Sigmoid colon (tissue), 7 donors: ENCODE data around the gene KBTBD12. TPM values are rescaled to one million over a fixed set of nuclear protein-coding genes. Genes with fewer than 3 reads are reported as not detected.

Experiments
- DNase-seq: peaks from one replicate; pipeline ENCODE4 v3.0.0-alpha.2; 2019
- H3K27ac ChIP-seq, 4 donors: fragments of 200-600 bp; sonication (generic); one replicate each; pipeline ENCODE4 v1.5.1; 2016 to 2019; ENCODE audit warnings: mild to moderate bottlenecking in 1 of 4
- H3K27me3 ChIP-seq, 3 donors: fragments of 200-600 bp; sonication (generic); one replicate each; pipeline ENCODE4 v1.5.1; 2019; ENCODE audit warnings: mild to moderate bottlenecking in 1 of 3
- H3K36me3 ChIP-seq, 4 donors: fragments of 200-600 bp; sonication (generic); one replicate each; pipeline ENCODE4 v1.5.1; 2016 to 2019
- H3K4me1 ChIP-seq, 4 donors: fragments of 200-600 bp; sonication (generic); one replicate each; pipeline ENCODE4 v1.5.1; 2017 to 2019
- H3K4me3 ChIP-seq, 4 donors: fragments of 200-600 bp; sonication (generic); one replicate each; pipeline ENCODE4 v1.5.1; 2017 to 2019; ENCODE audit warnings: mild to moderate bottlenecking in 2 of 4, moderate library complexity in 1 of 4
- H3K9me3 ChIP-seq, 4 donors: fragments of 200-600 bp in 3 of 4; sonication (generic) in 3 of 4; one replicate each; pipeline versions ENCODE4 v1.5.1 to v1.6.1; 2013 to 2019
- CTCF ChIP-seq, 4 experiments: fragments of 450-650 bp in 3 of 4; fragments of 200-600 bp in 1 of 4; IDR thresholded peaks; one replicate each; pipeline ENCODE4 v1.5.1; 2016 to 2019; ENCODE audit warnings: antibody characterized with exemption in 4 of 4, mild to moderate bottlenecking in 3 of 4, moderate library complexity in 2 of 4
- EP300 ChIP-seq, 4 donors: sonication (generic); formaldehyde crosslinking; IDR thresholded peaks; one replicate each; pipeline ENCODE4 v1.6.1; 2017; ENCODE audit warnings: antibody characterized with exemption in 4 of 4
- POLR2A ChIP-seq, 2 donors: fragments of 450-650 bp; IDR thresholded peaks; one replicate each; pipeline ENCODE4 v1.6.1; 2016; ENCODE audit warnings: antibody characterized with exemption in 2 of 2, mild to moderate bottlenecking in 2 of 2, moderate library complexity in 2 of 2
- POLR2AphosphoS5 ChIP-seq, 4 donors: sonication (generic); formaldehyde crosslinking; IDR thresholded peaks; one replicate each; pipeline ENCODE4 v1.6.1; 2017; ENCODE audit warnings: antibody characterized with exemption in 4 of 4
- WGBS, 2 donors: extraction: QIAGEN DNeasy Blood & Tissue Kit; methylation state at CpG; one replicate each; pipeline ENCODE4 v1.1.7; 2013; 5-methylcytosine and 5-hydroxymethylcytosine counted together
- intact Hi-C: fragments of 100-400 bp; cut with DNase I; formaldehyde crosslinking; loops from one replicate; pipeline ENCODE4 v1.15.1; 2023
- polyA plus RNA-seq, 3 donors: library from polyadenylated mRNA; stranded (reverse); fragments of 200-250 nt; gene quantifications; one replicate each; pipeline ENCODE4 v1.2.3, GENCODE V29; 2013
- total RNA-seq, 4 donors: library from RNA; depleted of rRNA; stranded (reverse); fragments of >200 nt; gene quantifications; one replicate each; pipeline ENCODE4 v1.1.0, GENCODE V29; 2016
- donor health status: healthy with polysubstance abuse.
- donor health status: Bipolar disorder and iron deficiency.
- donor health status: healthy.

Gene KBTBD12
- total and polyA plus RNA-seq, 7 donors, result 1.3 to 5.9 (median 2.5) TPM

GRCh38 chr3:127990461-127990860, 75.4 kb downstream of the KBTBD12 start:
- no peaks in the 10 kb centered on the region for H3K4me1 ChIP-seq
- TF ChIP-seq EP300 (IDR thresholded peaks at IDR 0.05) (no peak), POLR2A (IDR thresholded peaks at IDR 0.05) (no peak), POLR2AphosphoS5 (IDR thresholded peaks at IDR 0.05) (no peak), CTCF (IDR thresholded peaks at IDR 0.05) (no peak)
- no peak overlapping the region for H3K4me3 ChIP-seq
- 86 to 95% methylated on average over 11 of the region's 11 CpGs for WGBS, 2 donors
- no peaks in the 10 kb centered on the region for H3K36me3 ChIP-seq
- H3K9me3 ChIP-seq, result no peaks in the 10 kb centered on the region
- H3K27ac ChIP-seq, result no peak overlapping the region
- no peak for DNase-seq
- intact Hi-C loops, result no loop called here
- H3K27me3 ChIP-seq, result no peaks in the 10 kb centered on the region

DNA sequence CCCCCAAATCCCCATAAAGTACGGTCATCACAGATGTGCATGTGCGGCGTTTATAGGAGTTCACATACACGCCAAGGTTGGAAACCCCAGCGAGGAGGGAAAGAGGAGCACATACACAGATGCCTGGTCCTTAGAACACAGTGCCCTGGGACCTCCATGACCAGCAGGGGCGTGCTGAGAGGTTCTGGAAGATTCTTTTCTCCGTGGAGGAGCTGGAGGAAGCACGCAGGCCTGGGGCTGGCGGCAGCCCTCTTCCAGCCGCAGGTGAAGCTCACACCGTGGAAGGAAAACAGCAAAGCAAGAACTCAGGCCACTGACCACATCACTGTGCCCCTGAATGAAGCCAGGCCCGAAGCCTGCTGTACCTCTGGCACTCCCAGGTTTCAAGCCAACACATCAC, 76.2 kb downstream of the KBTBD12 start:
- 88 to 94% methylated on average over 12 of the region's 12 CpGs for whole genome bisulfite sequencing, 2 donors
- H3K9me3 ChIP-seq, result no peaks in the 10 kb centered on the region
- H3K4me1 ChIP-seq, result no peaks in the 10 kb centered on the region
- intact Hi-C loops, result no loop called here
- H3K27ac ChIP-seq, result no peak overlapping the region
- TF ChIP-seq POLR2AphosphoS5 (IDR thresholded peaks at IDR 0.05), result no peak
- TF ChIP-seq CTCF (IDR thresholded peaks at IDR 0.05), result no peak
- no peak for TF ChIP-seq POLR2A (IDR thresholded peaks at IDR 0.05)
- TF ChIP-seq EP300 (IDR thresholded peaks at IDR 0.05), result no peak
- H3K4me3 ChIP-seq, result no peak overlapping the region
- no peaks in the 10 kb centered on the region for H3K27me3 ChIP-seq
- no peaks in the 10 kb centered on the region for H3K36me3 ChIP-seq
- no peak for DNase-seq

DNA sequence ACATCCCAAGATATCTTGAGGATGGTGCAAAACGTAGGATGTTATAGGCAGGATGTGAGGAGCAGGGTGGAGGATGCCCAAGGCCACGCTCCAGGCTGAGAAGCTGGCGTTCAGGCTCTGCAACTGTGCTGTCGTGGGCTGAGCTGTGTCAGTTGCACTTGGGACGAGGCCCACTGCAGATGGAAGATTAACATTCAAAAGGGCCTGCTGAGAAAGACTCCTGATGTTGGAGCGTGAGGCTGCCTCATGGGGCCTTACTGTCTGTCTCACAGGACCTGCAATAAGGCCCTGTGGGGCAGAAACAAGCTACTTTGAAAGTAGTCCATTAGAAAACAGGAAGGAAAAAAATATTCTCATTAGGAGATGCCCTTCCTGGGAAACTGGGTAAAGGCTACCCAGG, 76.6 kb downstream of the KBTBD12 start:
- no peak overlapping the region for H3K27ac ChIP-seq
- no peak overlapping the region for H3K4me3 ChIP-seq
- TF ChIP-seq POLR2A (IDR thresholded peaks at IDR 0.05) (no peak), CTCF (IDR thresholded peaks at IDR 0.05) (no peak), POLR2AphosphoS5 (IDR thresholded peaks at IDR 0.05) (no peak), EP300 (IDR thresholded peaks at IDR 0.05) (no peak)
- intact Hi-C loops, result no loop called here
- DNase-seq, result no peak
- 87 to 95% methylated on average over 6 of the region's 6 CpGs for WGBS, 2 donors
- no peaks in the 10 kb centered on the region for H3K27me3 ChIP-seq
- no peaks in the 10 kb centered on the region for H3K9me3 ChIP-seq
- no peaks in the 10 kb centered on the region for H3K4me1 ChIP-seq
- H3K36me3 ChIP-seq, result no peaks in the 10 kb centered on the region

DNA sequence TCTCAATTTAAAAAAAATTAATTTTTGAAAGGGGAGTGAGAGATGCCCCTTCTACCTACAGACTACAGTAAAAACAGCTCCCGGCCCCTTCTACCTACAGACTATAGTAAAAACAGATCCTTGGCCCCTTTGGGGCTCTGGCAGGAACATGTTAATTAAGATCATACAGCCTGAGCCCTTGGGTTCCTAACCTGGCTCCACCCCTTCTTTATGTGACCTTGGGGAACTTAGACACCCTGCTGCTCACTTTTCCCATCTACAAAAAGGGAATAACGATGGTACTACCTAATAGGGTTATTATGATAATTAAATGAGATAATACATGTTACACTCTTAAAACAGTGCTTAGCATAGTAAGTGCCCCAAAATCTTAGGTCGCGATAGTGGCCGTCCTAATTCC, 77.1 kb downstream of the KBTBD12 start:
- TF ChIP-seq CTCF (IDR thresholded peaks at IDR 0.05), result no peak
- no peak for TF ChIP-seq POLR2A (IDR thresholded peaks at IDR 0.05)
- no peak for TF ChIP-seq EP300 (IDR thresholded peaks at IDR 0.05)
- no peak for TF ChIP-seq POLR2AphosphoS5 (IDR thresholded peaks at IDR 0.05)
- no peaks in the 10 kb centered on the region for H3K36me3 ChIP-seq
- intact Hi-C loops, result no loop called here
- DNase-seq, result no peak
- H3K4me1 ChIP-seq, result no peaks in the 10 kb centered on the region
- H3K27me3 ChIP-seq, result no peaks in the 10 kb centered on the region
- WGBS, 2 donors, result 90% methylated on average over 5 of the region's 5 CpGs
- no peaks in the 10 kb centered on the region for H3K9me3 ChIP-seq
- H3K27ac ChIP-seq, result no peak overlapping the region
- no peak overlapping the region for H3K4me3 ChIP-seq

DNA sequence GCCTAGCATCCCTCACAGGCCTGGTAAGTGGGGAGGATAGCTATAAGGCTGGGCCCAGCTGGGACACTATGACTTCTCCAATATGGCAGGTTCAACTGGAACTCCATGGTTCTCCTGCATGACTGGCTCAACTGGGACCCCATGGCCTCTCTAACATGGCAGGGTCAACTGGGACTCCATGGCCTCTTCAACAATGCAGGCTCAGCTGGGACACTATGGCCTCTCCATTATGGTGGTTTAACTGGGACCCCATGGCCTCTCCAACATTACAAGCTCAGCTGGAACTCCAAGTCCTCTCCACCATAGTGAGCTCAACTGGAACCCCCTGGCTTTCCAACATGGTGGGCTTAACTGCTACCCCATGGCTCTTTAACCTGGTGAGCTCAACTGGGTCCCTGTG, 79.0 kb downstream of the KBTBD12 start:
- H3K9me3 ChIP-seq, result no peaks in the 10 kb centered on the region
- no peak overlapping the region for H3K27ac ChIP-seq
- no peak for TF ChIP-seq CTCF (IDR thresholded peaks at IDR 0.05)
- TF ChIP-seq POLR2AphosphoS5 (IDR thresholded peaks at IDR 0.05), result no peak
- no peak for TF ChIP-seq EP300 (IDR thresholded peaks at IDR 0.05)
- TF ChIP-seq POLR2A (IDR thresholded peaks at IDR 0.05), result no peak
- H3K4me1 ChIP-seq, result no peaks in the 10 kb centered on the region
- intact Hi-C loops, result no loop called here
- no peaks in the 10 kb centered on the region for H3K27me3 ChIP-seq
- no peak overlapping the region for H3K4me3 ChIP-seq
- DNase-seq, result no peak
- no peaks in the 10 kb centered on the region for H3K36me3 ChIP-seq
